Glutamatergic neuron (in vitro differentiated cells): Measurements from ENCODE around the gene MANEAL. TPM values are rescaled to one million over a fixed set of nuclear protein-coding genes. Genes with fewer than 3 reads are reported as not detected.

Experiments used
- DNase-seq: peaks from one replicate; pipeline ENCODE4 v3.0.0; 2022
- H3K27ac Mint-ChIP-seq: one replicate; pipeline ENCODE4 v1.8.0; 2020; ENCODE audit warnings: mild to moderate bottlenecking, mixed read lengths, inconsistent platforms; ENCODE audit not compliant: unreplicated experiment
- H3K27me3 Mint-ChIP-seq: one replicate; pipeline ENCODE4 v1.8.0; 2020; ENCODE audit warnings: mild to moderate bottlenecking, moderate library complexity, mixed read lengths, inconsistent platforms; ENCODE audit not compliant: unreplicated experiment
- H3K36me3 Mint-ChIP-seq: one replicate; pipeline ENCODE4 v1.8.0; 2020; ENCODE audit warnings: mild to moderate bottlenecking, mixed read lengths, inconsistent platforms; ENCODE audit not compliant: unreplicated experiment
- H3K4me1 Mint-ChIP-seq: one replicate; pipeline ENCODE4 v1.8.0; 2020; ENCODE audit warnings: mild to moderate bottlenecking, low read depth, mixed read lengths, inconsistent platforms; ENCODE audit not compliant: unreplicated experiment
- H3K4me3 Mint-ChIP-seq: one replicate; pipeline ENCODE4 v1.8.0; 2020; ENCODE audit warnings: mild to moderate bottlenecking, mixed read lengths, inconsistent platforms; ENCODE audit not compliant: unreplicated experiment
- H3K9me3 Mint-ChIP-seq: one replicate; pipeline ENCODE4 v1.8.0; 2020; ENCODE audit warnings: mild to moderate bottlenecking, moderate library complexity, mixed read lengths, inconsistent platforms; ENCODE audit not compliant: unreplicated experiment
- CTCF ChIP-seq: fragments of 200-600 bp; sonication (generic); IDR thresholded peaks from one replicate; pipeline ENCODE4 v1.5.0; 2021; ENCODE audit not compliant: partially characterized antibody, unreplicated experiment
- total RNA-seq: library from RNA; stranded (reverse); fragmentation: NEBNext Ultra II Directional; extraction: Animal tissue kit (Norgen Biotek cat#: 25700); gene quantifications from one replicate; pipeline ENCODE4 v1.2.1, GENCODE V29; 2021; ENCODE audit not compliant: unreplicated experiment

Gene MANEAL
- total RNA-seq, 1 donor from 2014 or later: 112 TPM

- no peak for DNase-seq
- Mint-ChIP-seq H3K36me3 (no peaks in the 10 kb centered on the region), H3K4me3 (no peak overlapping the region), H3K27ac (no peak overlapping the region), H3K27me3 (peaks cover 1% of the 10 kb centered on the region), H3K4me1 (no peaks in the 10 kb centered on the region), H3K9me3 (no peaks in the 10 kb centered on the region)
- no peak for TF ChIP-seq CTCF
Observed at GRCh38 chr1:37849480-37849879, 55.8 kb downstream of the MANEAL start.

- H3K27ac Mint-ChIP-seq: no peak overlapping the region
- no peaks in the 10 kb centered on the region for H3K9me3 Mint-ChIP-seq
- H3K36me3 Mint-ChIP-seq: no peaks in the 10 kb centered on the region
- no peak for DNase-seq
- TF ChIP-seq CTCF: no peak
- H3K27me3 Mint-ChIP-seq: peaks cover 1% of the 10 kb centered on the region
- H3K4me3 Mint-ChIP-seq: no peak overlapping the region
- H3K4me1 Mint-ChIP-seq: no peaks in the 10 kb centered on the region
Observed at GRCh38 chr1:37850352-37850955, 56.8 kb downstream of the MANEAL start.

Other genes with a start within 250 kb of the MANEAL start
- gene SNIP1, start 239.6 kb upstream of the MANEAL start, total RNA-seq: 20.1 TPM
- gene DNALI1, start 236.9 kb upstream of the MANEAL start, total RNA-seq: 12.2 TPM
- 50.0 TPM for gene GNL2, start 197.9 kb upstream of the MANEAL start, total RNA-seq
- gene RSPO1, start 159.0 kb upstream of the MANEAL start, total RNA-seq: not detected
- gene CDCA8, start 101.3 kb upstream of the MANEAL start, total RNA-seq: 10.4 TPM
- 4.8 TPM for gene EPHA10, start 28.7 kb upstream of the MANEAL start, total RNA-seq
- 57.3 TPM for gene C1orf122, start 13.9 kb downstream of the MANEAL start, total RNA-seq
- gene YRDC, start 14.4 kb downstream of the MANEAL start, total RNA-seq: 14.9 TPM
- gene MTF1, start 65.7 kb downstream of the MANEAL start, total RNA-seq: 15.5 TPM
- gene INPP5B, start 153.2 kb downstream of the MANEAL start, total RNA-seq: 19.3 TPM
- 73.0 TPM for gene SF3A3, start 196.2 kb downstream of the MANEAL start, total RNA-seq
- gene FHL3, start 211.7 kb downstream of the MANEAL start, total RNA-seq: 20.0 TPM
- 34.6 TPM for gene UTP11, start 218.9 kb downstream of the MANEAL start, total RNA-seq